ENCODE measurements around the gene LRIT3.

GRCh38 chr4:109803924-109804571, 43.9 kb upstream of the LRIT3 start:
- TF ChIP-seq PATZ1 (CRISPR knock-in tag; IDR thresholded peaks at IDR 0.05; ENCODE audit: borderline replicate concordance) (no peak), ZFP3 (CRISPR knock-in tag; IDR thresholded peaks at IDR 0.05) (no peak), TCF4 (CRISPR knock-in tag; IDR thresholded peaks at IDR 0.05; ENCODE audit: borderline replicate concordance) (no peak), ZFP30 (CRISPR knock-in tag; IDR thresholded peaks at IDR 0.05) (no peak), ARNTL (CRISPR knock-in tag; IDR thresholded peaks at IDR 0.05; ENCODE audit: borderline replicate concordance, low read depth) (no peak), ZNF565 (CRISPR knock-in tag; conservative IDR thresholded peaks at IDR 0.05; ENCODE audit: low read depth) (no peak), TOX (CRISPR knock-in tag; IDR thresholded peaks at IDR 0.05; ENCODE audit: borderline replicate concordance) (no peak), ESRRG (CRISPR knock-in tag; IDR thresholded peaks at IDR 0.05) (no peak), BACH2 (CRISPR knock-in tag; IDR thresholded peaks at IDR 0.05; ENCODE audit: borderline replicate concordance) (no peak), ZC3H10 (CRISPR knock-in tag; IDR thresholded peaks at IDR 0.05) (no peak), CSRNP3 (CRISPR knock-in tag; IDR thresholded peaks at IDR 0.05) (no peak), ISL1 (CRISPR knock-in tag; IDR thresholded peaks at IDR 0.05) (no peak), TSHZ2 (CRISPR knock-in tag; IDR thresholded peaks at IDR 0.05) (no peak)

All from SK-N-SH treated with all-trans-retinoic acid at 6 μM for 48 hours (cell line).